ENCODE data around the gene SNAPC2.
"Not testable (repeated sequence)": the region's sequence is repeated elsewhere in the genome, so short reads cannot be mapped to it uniquely, and the experiment has no call there.

The SNAPC2 gene

DNA sequence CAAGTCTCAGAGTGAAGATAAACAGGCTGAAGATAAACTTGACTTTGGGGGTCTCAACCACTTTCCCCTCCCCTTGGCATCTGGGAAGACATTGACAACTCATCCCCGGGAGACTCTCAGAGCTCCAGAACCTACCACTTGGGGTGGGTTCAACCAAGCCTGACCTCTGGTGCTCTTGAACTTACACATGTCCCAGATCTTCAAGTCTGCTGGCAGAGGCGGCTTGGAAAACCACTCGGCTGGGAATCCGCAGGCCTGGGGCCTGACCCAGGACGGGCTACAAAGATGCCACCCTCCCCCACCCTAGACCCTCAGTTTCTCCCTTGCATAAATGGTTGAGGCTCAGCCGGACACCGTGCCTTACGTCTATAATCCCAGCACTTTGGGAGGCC is 31.3 kb upstream of the SNAPC2 start:
- no peak for DNase-seq

DNA sequence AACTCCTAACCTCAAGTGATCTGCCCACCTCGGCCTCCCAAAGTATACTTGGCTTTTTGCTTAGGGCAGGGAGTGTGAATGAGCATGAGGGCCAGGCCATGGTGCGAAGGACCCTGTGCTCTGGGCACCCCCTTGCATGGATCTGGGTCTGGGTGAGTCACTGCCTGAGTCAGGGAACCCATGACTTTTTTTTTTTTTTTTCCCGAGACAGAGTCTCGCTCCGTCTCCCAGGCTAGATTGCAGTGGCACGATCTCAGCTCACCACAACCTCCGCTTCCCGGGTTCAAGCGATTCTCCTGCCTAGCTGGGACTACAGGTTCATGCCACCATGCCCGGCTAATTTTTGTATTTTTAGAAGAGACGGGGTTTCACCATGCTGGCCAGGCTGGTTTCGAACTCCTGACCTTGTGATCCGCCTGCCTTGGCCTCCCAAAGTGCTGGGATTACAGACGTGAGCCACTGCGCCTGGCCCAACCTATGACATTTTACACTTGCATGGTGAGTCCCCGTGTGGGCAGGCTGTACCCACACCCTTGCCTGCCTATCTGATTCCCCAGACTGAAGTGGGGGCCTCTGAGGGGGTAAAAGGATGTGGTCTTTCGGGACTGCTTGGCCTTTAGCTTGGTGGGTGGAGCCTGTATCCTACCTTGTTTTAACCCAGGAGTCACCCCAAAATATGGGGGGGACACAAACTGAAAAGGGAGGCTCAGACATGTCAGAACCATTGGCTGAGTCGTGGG is 26.6 kb upstream of the SNAPC2 start:
- not testable (repeated sequence) for DNase-seq

DNA sequence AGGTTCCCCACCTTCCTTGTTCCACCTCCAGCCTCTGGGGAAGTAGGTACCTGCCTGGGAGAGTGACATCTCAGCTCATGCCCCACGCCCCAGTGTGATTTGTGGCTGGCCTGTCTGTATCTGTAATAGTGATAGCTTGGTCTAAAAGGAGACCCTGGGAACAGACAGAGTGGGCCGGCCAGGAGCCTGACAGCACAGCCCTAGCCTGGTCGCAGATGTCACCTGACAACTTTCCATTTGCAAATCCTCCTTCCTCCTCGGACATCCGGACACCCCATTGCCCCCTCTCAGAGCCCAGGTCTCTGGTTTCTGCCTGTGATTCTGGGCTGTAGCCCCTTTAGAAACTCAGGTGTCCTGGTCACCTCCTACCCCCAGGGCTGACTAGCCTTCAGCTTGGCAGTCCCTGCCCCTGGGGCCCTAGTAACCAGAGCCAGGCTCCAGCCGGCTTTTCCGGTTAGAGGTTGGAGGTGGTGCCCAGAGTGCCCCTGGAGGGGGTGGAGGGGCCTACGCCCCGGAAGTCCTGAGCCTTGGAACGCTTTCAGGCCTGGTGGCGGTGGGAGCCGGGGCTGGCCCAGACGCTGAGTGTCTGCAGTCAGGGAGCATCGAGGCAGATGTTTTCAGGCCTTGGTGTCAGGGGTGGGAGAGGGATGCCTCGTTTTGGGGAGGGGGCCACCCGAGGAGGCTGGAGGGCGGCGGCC is 25.4 kb upstream of the SNAPC2 start:
- no peak for DNase-seq

DNA sequence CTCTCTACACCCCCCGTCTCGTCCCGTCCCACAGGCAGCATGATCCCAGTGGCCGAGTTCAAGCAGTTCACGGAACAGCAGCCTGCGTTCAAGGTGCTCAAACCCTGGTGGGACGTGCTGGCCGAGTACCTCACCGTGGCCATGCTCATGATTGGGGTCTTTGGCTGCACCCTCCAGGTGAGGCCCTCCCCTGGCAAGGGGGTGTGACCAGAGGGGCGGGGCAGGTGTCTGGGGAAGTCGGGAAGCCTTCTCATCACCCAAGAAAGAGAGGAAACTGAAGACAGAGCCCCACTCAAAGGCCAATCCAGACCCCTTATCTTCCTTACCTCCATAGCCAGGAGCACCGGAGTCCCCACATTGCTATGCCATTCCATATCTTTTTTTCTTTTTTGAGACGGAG is 24.6 kb upstream of the SNAPC2 start:
- DNase-seq: no peak

DNA sequence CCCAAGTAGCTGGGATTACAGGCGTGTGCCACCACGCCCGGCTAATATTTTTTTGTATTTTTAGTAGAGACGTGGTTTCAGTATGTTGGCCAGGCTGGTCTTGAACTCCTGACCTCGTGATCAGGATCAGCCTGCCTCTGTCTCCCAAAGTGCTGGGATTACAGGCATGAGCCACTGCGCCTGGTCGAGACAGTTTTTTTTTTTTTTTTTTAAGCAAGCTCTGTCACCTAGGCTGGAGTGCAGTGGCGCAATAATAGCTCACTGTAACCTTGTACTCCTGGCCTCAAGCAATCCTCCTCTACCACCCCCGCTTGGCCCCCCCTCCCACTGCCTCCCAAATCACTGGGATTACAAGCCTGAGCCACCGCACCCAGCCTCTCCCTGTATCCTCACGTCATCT is 22.8 kb upstream of the SNAPC2 start:
- DNase-seq: no peak

DNA sequence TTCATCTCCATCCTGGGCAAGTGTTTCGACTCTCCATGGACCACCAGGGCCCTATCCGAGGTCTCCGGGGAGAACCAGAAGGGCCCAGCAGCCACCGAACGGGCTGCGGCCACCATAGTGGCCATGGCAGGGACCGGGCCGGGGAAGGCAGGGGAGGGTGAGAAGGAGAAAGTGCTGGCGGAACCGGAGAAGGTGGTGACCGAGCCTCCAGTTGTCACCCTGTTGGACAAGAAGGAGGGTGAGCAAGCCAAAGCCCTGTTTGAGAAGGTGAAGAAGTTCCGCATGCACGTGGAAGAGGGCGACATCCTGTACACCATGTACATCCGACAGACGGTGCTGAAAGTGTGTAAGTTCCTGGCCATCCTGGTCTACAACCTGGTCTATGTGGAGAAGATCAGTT is 21.2 kb upstream of the SNAPC2 start:
- no peak for DNase-seq

DNA sequence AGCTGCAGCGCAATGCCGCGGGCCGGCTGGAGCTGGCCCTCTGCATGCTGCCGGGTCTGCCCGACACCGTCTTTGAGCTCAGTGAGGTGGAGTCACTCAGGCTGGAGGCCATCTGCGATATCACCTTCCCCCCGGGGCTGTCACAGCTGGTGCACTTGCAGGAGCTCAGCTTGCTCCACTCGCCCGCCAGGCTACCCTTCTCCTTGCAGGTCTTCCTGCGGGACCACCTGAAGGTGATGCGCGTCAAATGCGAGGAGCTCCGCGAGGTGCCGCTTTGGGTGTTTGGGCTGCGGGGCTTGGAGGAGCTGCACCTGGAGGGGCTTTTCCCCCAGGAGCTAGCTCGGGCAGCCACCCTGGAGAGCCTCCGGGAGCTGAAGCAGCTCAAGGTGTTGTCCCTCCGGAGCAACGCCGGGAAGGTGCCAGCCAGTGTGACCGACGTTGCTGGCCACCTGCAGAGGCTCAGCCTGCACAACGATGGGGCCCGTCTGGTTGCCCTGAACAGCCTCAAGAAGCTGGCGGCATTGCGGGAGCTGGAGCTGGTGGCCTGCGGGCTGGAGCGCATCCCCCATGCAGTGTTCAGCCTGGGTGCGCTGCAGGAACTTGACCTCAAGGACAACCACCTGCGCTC is 20.3 kb upstream of the SNAPC2 start:
- no peak for DNase-seq

DNA sequence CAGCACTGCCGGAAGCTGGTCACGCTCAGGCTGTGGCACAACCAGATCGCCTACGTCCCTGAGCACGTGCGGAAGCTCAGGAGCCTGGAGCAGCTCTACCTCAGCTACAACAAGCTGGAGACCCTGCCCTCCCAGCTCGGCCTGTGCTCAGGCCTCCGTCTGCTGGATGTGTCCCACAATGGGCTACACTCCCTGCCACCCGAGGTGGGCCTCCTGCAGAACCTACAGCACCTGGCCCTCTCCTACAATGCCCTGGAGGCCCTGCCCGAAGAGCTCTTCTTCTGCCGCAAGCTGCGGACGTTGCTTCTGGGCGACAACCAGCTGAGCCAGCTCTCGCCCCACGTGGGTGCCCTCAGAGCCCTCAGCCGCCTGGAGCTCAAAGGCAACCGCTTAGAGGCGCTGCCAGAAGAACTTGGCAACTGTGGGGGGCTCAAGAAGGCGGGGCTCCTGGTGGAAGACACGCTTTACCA is 19.7 kb upstream of the SNAPC2 start:
- no peak for DNase-seq

DNA sequence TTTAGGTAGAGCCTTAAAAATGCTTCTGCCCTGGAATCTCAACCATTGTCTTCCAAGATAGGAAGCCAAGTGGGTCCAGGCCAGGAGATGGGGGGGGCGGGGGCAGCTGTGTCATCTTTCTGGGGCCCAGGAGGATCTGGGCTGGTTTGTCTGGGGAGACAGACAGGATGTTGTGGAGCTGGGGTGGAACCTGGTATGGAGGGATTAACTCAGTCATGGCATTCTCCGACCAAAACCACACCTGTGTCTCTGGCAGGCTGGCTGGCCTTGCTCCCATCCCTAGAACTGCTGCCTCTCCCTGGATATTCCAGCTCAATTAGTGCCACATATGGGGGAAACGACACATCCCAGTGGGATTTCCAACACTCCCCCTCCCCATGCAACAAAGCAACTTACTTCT is 19.2 kb upstream of the SNAPC2 start:
- no peak for DNase-seq

DNA sequence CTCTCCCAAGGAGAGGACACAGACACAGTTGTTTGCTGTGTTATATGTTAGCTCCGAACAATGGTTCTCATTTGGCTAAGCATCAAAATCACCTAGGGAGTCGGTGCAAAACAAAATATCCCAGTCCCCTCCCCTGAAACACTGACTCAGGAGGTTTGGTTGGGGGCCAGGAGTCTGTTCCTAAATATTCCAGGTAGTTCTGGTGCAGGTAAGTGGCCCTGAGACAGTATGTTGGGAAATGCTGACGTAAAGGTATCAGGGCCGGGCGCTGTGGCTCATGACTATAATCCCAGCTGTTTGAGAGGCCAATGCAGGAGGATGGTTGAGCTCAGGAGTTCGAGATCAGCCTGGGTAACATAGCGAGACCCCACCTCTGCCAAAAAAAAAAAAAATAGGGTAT is 18.8 kb upstream of the SNAPC2 start:
- DNase-seq: no peak

DNA sequence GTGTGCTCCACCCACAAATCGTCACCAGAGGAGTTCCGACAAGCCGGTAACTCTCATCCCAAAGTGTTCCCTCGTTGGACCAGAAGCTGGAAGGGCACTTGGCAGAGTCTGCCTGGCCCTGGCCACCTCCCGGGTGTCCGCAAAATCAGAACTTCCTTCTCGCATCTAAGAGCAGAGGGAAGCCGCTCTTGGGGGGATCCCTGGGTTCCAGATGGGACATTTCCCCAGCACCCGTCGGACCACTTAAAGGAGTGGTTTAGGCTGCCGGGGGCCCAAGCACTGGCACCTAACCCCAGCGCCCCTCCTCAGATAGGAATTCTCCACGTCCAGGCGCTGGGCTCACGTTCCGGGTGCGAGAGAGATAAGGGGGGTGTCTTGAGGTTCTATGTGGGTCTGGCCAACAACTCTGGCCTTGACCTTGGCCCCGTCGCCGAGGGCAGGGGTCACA is 17.3 kb upstream of the SNAPC2 start:
- no peak for DNase-seq

DNA sequence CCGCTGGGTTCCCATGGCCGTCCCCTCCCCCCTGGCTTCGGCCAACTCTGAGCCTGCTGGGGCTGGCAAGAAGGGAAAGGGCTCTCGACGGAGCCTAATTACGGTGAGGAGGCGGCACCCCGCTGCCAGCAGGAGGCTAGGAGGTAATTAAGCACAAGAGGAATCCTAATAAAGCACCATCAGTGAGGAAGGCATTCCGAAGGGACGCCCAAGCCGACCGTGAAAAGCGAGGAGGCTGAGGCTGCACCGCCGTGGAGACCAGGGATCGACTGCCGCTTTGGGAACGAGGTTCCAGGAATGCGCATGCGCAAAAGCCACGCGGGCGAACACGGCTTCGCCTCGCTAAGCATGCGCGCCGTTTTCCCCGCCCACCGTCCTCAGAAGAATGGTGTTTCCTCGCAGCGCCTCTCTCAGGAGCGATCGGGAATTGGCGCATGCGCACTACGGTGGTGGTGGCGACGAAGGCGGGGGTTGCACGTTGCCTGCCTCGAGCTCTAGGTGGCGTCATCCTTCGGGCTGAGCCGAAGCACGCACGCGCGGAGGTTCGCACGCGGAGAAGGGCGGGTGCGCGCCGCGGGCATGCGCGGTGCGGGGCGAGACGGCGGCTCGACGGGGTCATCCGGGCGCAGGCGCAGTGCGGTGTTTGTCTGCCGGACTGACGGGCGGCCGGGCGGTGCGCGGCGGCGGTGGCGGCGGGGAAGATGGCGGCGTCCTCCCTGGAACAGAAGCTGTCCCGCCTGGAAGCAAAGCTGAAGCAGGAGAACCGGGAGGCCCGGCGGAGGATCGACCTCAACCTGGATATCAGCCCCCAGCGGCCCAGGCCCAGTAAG is 16.7 kb upstream of the SNAPC2 start, which contains the start of gene MAP2K7:
MAP2K7 (plus strand) TSS at position 634 of the 830 bp plus-strand sequence; CDS start at position 702, 68 bp downstream.
- peak; percentile 100 for DNase-seq

DNA sequence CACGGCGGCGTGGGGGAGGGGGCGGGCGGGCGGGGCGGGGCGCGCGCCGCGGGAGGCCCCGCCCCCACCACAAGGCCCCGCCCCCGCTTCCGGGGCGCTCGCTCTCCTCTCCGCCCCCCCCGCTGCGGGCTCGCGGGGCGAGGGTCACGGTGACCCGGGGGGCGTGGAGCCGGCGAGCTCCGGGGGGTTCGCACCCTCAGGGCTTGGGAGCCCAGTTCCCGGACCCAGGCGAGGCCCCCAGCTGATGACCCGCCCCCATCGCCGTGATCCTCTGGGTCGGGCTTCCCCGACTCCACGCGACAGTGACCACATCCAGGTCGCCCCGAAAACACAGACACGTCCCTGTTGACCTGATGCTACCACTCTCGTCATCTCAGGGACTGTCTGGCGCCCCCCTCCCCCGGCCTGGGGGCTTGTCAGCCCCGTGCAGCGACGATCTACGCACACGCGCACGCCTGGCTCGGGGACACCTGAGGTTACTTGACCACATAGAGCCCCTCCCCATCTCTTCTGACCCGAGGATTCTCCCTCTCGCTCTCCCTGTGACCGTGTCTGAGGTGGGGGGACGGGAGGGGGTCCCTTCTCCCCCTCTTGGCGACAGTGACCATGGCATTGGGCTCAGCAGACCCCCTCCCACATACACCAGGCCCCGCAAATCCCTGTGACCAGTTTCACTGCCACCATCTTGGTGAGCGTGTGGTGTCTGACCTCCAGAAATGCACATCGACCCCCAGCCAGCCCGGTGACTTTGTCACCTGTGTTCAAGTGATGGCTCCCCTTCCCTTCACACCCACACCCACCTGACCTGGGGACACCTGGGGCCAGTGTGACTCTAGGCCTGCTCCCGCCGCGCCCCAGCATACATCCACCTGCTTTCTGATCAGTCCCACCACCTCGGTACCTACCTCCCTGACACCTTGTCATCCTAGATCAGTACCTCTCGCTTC is 15.8 kb upstream of the SNAPC2 start:
- DNase-seq: peak; percentile 34

DNA sequence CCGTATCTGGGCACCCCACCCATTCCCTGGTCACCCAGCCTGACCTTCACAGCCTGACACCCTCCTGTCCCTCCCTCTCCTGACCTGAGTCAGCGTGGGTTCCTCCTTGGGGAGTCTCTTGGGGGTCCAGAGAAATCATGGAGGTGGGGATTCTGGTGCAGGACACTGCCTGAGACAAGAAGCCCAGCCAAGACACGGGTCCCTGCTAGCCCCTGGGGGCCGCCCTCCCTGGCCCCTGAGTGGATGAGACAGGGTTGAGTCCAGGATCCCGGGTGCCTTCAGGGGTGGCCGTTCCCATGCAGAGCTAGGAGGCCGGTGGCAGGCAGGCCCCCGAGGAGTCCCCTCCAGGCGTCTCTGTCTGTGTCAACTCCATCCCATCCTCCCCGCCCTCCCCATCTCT is 14.9 kb upstream of the SNAPC2 start:
- DNase-seq: no peak

DNA sequence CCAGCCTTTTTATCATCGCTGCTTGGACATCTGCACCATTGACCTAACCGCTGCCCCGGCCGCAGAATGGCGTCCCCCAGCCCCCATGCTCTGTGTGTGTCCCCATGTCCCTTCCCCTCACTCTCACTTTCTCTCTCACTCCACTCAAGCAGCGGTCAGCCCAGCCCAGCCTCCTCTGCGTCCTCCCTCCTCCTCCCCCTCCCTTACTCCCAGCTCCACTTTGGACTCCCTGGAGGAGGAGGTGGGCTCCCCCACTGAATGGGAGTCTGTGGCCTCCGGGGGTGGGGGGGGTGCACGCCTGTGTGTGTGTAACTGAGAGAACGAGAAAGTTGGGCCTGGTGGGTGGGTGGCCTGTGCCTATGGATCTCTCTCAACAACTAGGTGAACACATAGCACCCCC is 14.3 kb upstream of the SNAPC2 start:
- DNase-seq: no peak

DNA sequence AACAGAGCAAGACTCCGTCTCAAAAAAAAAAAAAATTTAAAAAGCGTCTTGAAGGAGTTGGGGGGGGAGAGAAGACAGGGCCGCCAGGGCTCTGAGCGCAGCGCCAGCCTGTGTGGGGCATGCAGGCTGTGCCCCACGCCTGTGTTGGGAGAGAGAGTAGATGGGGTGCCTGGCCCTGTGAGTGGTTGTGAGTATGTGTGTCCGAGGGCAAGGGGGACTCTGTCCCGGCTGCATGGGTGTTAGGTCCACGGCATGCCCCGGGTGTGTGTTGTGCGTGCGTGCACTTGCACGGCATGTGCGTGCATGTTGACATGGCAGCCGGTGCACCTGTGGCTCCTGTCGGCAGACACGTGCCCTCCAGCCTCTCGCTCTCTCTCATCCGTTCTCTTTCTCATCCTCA is 13.0 kb upstream of the SNAPC2 start:
- DNase-seq: no peak

DNA sequence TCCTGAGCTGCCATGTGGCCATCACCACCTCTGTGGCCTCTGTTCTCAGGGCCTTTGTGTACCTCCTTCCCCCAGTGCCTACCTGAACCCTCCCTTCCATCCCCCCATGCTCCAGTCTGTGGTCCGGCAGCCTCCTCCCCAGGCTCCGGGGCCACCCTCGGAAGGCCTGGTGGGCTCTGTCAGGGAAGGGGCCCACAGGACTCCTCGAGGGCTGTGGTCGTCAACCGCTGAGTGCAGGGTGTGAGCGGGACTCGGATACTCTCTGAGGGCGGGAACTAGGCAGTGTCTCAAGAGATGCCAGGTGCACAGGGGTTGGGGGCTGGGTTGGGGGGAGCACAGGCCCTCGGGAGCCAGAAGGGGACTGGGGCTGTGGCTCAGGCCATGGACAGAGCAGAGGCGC is 12.6 kb upstream of the SNAPC2 start:
- no peak for DNase-seq

DNA sequence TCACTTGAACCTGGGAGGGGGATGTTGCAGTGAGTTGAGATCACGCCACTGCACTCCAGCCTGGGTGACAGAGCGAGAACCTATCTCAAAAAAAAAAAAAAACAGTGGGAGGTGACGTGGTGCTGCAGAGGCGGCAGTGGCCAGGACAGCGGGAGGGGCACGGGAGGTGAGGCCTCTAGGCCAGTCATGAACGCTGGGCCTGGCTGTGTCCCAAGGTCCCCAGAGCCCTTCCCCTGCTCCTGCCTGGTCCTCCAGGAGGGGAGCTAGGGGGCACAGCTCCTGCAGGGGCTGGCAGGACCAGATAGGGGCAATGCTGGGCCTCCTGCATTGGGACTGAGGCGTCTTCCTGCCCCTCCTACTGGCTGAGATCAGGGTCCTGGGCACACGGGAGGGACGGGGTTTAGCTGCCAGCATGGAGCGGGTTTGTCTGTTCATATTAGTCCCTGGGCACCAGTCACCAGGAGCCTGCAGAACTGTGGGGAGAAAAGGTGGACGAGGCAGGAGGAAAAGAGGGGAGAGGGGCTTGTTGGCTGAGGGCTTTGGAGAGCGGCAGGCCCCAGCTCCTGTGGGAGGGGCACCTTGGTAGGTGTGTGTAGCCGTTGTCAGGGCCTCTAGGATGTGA is 11.9 kb upstream of the SNAPC2 start:
- DNase-seq: no peak

DNA sequence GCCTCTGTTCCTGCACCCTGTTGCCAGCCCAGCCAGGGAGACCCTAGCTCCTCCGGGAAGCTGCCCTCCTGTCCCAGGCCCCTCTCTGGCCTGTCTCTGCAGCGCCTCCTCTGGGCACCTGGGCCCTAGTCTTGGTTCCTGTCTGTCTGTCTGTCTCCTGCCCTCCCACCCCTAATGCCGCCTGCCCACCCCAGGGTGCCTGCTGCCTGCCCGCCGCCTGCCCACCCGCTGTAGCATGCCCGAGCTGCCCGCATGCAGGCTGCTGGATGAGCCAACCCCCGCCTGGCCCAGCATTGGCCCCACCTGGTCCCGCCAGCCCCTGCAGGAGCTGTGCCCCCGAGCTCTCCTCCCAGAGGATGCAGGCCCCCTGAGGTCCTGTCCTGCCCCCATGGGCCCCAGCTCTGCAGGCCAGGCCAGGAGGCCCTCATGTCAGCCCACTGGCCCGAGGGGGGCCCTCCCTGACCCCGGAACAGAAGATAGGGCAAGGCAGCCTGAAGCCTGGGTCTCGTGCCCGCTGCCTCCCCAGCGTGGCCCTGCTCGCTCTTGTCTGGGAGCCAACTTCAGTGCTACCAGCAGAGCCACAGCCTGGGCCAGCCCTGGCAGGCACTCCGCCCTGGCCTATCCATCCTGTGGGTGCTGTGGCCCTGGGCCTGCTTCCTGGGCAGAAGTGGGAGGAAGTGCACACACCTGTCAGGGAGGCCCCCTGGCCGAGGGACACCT is 11.2 kb upstream of the SNAPC2 start:
- no peak for DNase-seq

DNA sequence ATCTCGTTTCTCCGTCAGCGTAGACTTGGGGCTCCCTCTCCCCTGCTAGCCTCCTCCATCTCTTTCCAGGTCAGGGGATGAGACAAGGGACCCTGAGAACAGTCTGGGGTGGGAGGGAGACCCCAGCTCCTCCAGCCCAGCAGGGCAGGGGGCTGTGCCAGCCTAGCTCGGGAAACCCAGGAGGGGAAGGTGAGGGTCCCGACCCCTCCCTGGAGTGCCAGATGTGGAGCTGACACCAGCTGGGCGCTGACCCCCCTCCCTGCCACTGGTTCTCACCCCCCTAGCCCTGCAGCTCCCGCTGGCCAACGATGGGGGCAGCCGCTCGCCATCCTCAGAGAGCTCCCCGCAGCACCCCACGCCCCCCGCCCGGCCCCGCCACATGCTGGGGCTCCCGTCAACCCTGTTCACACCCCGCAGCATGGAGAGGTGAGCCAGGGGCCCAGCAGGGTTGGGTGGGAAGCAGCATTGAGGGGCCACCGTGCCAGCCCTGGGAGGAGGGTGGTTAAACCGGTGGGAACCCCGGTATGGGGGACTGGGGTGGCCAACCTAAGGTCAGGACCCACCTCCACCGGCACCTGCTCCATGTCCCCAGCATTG is 10.6 kb upstream of the SNAPC2 start:
- DNase-seq: no peak

All from inflammatory macrophage treated with lipopolysaccharide for 4 hours (primary cell).